HG03575 (cell line): ENCODE measurements around the gene E2F7.

Experiments used
- ATAC-seq: cut with Tn5 transposase; IDR thresholded peaks from one replicate; pipeline ENCODE4 v1.9.1; 2021; ENCODE audit not compliant: unreplicated experiment, insufficient number of reproducible peaks, low FRiP score; ENCODE audit errors: extremely low read depth

The E2F7 gene

GRCh38 chr12:76980196-76980595, 85.2 kb downstream of the E2F7 start:
- ATAC-seq, result no peak

DNA sequence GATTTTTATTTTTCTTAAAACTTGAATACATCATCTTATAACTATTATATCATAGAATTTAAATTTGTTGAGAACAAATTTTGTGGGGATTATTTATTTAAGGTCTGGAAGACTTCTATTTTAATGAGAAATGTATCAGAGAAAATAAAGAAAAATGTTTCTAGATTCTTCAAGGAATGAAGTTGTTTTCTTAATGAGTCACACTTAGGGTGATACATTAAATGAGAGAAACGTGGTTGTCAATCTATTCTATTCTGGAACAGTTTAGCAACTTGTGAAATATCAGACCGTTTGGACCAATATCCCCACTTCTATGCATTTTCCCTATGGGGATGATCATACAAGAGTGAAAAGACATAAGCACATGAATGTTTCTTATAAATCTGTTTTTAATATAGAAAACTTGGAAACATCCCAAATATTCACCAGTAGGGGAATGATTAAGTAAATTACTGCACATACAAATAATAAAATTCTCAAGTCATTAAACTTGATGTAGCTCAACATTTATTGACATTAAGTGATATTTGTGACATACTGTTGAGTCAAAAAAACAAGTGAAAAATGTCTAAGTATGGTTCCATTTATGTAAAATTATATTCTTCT, 88.5 kb downstream of the E2F7 start:
- no peak for ATAC-seq
